HCT116 (cell line): ENCODE measurements around the gene OR5AP2.
"Not testable (repeated sequence)": the region's sequence is repeated elsewhere in the genome, so short reads cannot be mapped to it uniquely, and the experiment has no call there.

Source experiments
- ATF3 ChIP-seq: IDR thresholded peaks from 2 replicates; pipeline ENCODE4 v1.6.1; 2012
- CBX3 ChIP-seq: IDR thresholded peaks from 2 replicates; pipeline ENCODE4 v1.6.1; 2012; ENCODE audit warnings: low read depth
- CEBPB ChIP-seq: IDR thresholded peaks from 2 replicates; pipeline ENCODE4 v1.6.1; 2012; ENCODE audit warnings: low read depth
- CTCF ChIP-seq, 3 experiments: fragments of 200-600 bp in 1 of 3; sonication (generic) in 1 of 3; IDR thresholded peaks in 2 of 3; conservative IDR thresholded peaks in 1 of 3; 2 replicates each; pipeline ENCODE4 v1.5.1; 2012 to 2017; ENCODE audit warnings: low read depth in 2 of 3, low read length in 2 of 3, antibody characterized with exemption in 1 of 3, borderline replicate concordance in 1 of 3, control low read depth in 1 of 3, mild to moderate bottlenecking in 1 of 3, mixed read lengths in 1 of 3, mixed run types in 1 of 3, moderate library complexity in 1 of 3; ENCODE audit not compliant: insufficient read depth in 1 of 3
- EZH2 ChIP-seq: fragments of 200-600 bp; sonication (generic); IDR thresholded peaks from 2 replicates; pipeline ENCODE4 v1.6.1; 2017; ENCODE audit warnings: antibody characterized with exemption, mixed run types
- EZH2phosphoT487 ChIP-seq: fragments of 200-600 bp; IDR thresholded peaks from 2 replicates; pipeline ENCODE4 v1.6.1; 2018; ENCODE audit warnings: antibody characterized with exemption, borderline replicate concordance
- JUND ChIP-seq: IDR thresholded peaks from 2 replicates; pipeline ENCODE4 v1.6.1; 2012
- MAX ChIP-seq: IDR thresholded peaks from 2 replicates; pipeline ENCODE4 v1.6.1; 2012
- POLR2A ChIP-seq: IDR thresholded peaks from 2 replicates; pipeline ENCODE4 v1.7.0; 2011; ENCODE audit warnings: borderline replicate concordance; ENCODE audit not compliant: insufficient read depth, insufficient read length; ENCODE audit errors: extremely low read depth
- POLR2AphosphoS5 ChIP-seq: IDR thresholded peaks from 2 replicates; pipeline ENCODE4 v1.6.1; 2011; ENCODE audit warnings: mild to moderate bottlenecking, low read depth, low read length, moderate library complexity
- REST ChIP-seq: IDR thresholded peaks from 2 replicates; pipeline ENCODE4 v1.6.1; 2012; ENCODE audit warnings: low read depth
- SP1 ChIP-seq: IDR thresholded peaks from 2 replicates; pipeline ENCODE4 v1.6.1; 2012; ENCODE audit warnings: low read depth
- TCF7L2 ChIP-seq: IDR thresholded peaks from 2 replicates; pipeline ENCODE4 v1.7.0; 2011; ENCODE audit warnings: borderline replicate concordance, inconsistent platforms; ENCODE audit not compliant: insufficient read depth, insufficient read length; ENCODE audit errors: extremely low read depth
- ZNF274 ChIP-seq: fragments of 200-500 bp; sonication (Bioruptor generic); IDR thresholded peaks from 2 replicates; pipeline ENCODE4 v1.6.1; 2014; ENCODE audit warnings: mild to moderate bottlenecking, low read depth, low read length, inconsistent platforms

GRCh38 chr11:56592088-56592717 lies 50.0 kb downstream of the OR5AP2 start:
- TF ChIP-seq ATF3; POLR2A; CTCF (IDR thresholded peaks at IDR 0.05 in 2 of 3, conservative IDR thresholded peaks at IDR 0.05 in 1 of 3; ENCODE audit: borderline replicate concordance in 1 of 3, insufficient read depth in 1 of 3, low read depth in 2 of 3, low read length in 2 of 3); POLR2AphosphoS5; ZNF274; SP1; JUND; EZH2; REST; MAX; TCF7L2; CBX3; EZH2phosphoT487; CEBPB: not testable (repeated sequence)
